ENCODE data around the gene CFLAR.
A peak's percentile ranks its signal among the peaks of the same experiment; 100 is the strongest.
"Not testable (repeated sequence)": the region's sequence is repeated elsewhere in the genome, so short reads cannot be mapped to it uniquely, and the experiment has no call there.

CFLAR gene

GRCh38 chr2:201139836-201140604 lies 24.1 kb downstream of the CFLAR start:
- H3K4me3 ChIP-seq (ENCODE audit: low read length): no peak overlapping the region
- DNase-seq (ENCODE audit: low read depth, low spot score): no peak

GRCh38 chr2:201144101-201145051 lies 28.4 kb downstream of the CFLAR start:
- H3K4me3 ChIP-seq (ENCODE audit: low read length): no peak overlapping the region
- DNase-seq (ENCODE audit: low read depth, low spot score): no peak

GRCh38 chr2:201148434-201148990 lies 32.5 kb downstream of the CFLAR start:
- DNase-seq (ENCODE audit: low read depth, low spot score): no peak
- no peak overlapping the region for H3K4me3 ChIP-seq (ENCODE audit: low read length)

GRCh38 chr2:201149064-201149820 lies 33.3 kb downstream of the CFLAR start:
- no peak for DNase-seq (ENCODE audit: low read depth, low spot score)
- no peak overlapping the region for H3K4me3 ChIP-seq (ENCODE audit: low read length)

GRCh38 chr2:201149821-201150165 lies 33.8 kb downstream of the CFLAR start:
- not testable (repeated sequence) for H3K4me3 ChIP-seq (ENCODE audit: low read length); DNase-seq (ENCODE audit: low read depth, low spot score)

GRCh38 chr2:201150454-201151020 lies 34.6 kb downstream of the CFLAR start:
- H3K4me3 ChIP-seq (ENCODE audit: low read length): no peak overlapping the region
- DNase-seq (ENCODE audit: low read depth, low spot score): no peak

DNA sequence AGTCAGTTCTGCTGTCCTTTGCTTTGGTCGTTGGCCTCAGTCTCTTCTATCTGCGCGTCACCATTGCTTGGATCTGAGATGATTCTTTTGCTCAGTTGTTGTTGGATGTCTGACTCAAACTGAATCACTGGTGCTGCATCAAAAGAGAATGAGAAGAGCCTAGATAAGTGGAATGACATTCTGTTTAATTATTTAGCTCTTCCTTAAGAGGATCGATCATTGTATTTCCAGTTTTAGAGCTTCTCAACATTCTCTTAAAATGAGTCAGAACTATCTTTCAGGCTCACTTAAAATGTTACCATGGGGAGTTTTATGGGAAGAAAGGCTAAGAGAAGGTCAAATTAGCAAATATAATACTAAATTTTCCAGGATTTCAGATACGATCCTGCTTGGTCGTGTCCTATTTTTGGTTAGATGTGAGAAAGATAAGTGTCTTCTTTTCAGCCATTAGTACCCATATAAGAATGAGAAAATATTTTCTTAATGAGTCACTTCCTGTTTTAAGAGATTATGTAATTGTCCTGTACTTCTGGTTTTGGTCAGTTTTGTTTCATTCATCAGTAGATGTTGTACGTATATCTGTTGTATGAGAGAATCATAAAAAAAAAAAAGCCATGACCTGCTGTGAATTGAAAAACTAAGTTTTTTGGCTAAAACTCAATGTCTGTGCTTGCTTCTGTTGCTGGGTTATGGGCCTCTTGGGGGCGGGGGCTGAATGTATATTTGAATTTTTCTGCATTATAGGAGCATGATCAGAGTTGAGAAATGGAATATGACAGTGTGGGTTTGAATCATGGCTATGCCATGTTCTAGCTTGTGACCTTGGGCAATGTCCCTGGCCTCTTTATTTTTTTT lies 35.4 kb downstream of the CFLAR start:
- no peak for DNase-seq (ENCODE audit: low read depth, low spot score)
- no peak overlapping the region for H3K4me3 ChIP-seq (ENCODE audit: low read length)

DNA sequence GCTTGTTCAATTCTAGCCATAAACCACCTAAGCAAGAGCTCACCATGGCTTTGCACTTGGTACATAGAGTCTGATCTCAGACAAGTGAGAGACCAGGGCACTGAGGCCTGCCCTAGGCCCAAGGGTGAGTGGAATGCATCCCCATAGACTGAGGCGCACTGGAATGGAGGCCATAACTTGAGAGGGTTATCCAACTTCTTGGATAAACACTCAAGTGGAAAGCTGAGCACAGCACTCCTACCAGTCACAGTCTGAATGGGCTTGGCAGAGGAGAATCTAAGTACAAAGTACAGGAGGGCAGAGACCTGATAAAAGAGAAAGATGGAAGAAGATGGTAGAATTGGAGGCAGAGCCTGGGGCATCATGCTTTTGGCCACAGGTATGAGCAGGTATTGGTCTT lies 36.6 kb downstream of the CFLAR start:
- DNase-seq (ENCODE audit: low read depth, low spot score): no peak
- H3K4me3 ChIP-seq (ENCODE audit: low read length): no peak overlapping the region

DNA sequence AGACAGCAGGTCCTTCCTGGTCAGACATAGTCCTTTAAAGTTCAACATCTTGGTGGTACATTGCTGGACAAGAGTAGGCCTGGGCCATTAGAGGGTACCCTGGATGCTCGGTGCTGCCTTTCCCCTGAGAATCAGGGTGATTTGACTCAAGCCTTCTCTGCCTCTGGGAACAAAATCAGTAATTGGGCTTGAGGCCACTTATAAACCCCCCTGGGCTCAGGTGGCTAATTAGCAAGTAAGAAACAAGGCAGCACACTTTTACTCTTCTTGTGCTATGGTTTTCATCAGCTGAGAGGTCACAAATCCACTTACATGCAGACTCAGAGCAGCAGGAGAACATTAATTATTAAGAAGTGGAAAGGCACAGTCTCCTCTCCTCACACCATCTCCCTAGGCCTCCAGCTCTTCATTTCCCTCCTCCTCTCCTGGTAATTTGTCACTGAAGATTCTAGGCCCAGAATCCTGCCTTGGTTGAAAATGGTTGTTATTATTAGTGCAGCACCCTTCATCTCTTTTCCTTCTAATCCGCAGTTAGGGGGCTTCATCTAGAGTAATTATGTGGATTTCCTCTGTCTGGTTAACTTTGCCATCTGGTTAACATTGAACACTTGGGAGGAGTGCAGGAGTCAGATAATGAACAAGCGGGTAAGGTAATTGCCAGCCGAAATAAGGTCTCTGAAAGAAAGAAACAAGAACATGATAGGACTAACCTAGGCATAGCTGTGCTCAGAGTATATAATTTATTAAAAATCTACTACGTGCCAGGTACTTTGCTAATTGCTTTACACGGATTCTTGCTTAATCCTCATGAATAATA lies 37.2 kb downstream of the CFLAR start:
- H3K4me3 ChIP-seq (ENCODE audit: low read length): no peak overlapping the region
- no peak for DNase-seq (ENCODE audit: low read depth, low spot score)

- DNase-seq (ENCODE audit: low read depth, low spot score): no peak
- H3K4me3 ChIP-seq (ENCODE audit: low read length): no peak overlapping the region
Measured at GRCh38 chr2:201154615-201155399, 38.8 kb downstream of the CFLAR start.

- DNase-seq (ENCODE audit: low read depth, low spot score): no peak
- no peak overlapping the region for H3K4me3 ChIP-seq (ENCODE audit: low read length)
Measured at GRCh38 chr2:201156036-201156435, 40.1 kb downstream of the CFLAR start.

DNA sequence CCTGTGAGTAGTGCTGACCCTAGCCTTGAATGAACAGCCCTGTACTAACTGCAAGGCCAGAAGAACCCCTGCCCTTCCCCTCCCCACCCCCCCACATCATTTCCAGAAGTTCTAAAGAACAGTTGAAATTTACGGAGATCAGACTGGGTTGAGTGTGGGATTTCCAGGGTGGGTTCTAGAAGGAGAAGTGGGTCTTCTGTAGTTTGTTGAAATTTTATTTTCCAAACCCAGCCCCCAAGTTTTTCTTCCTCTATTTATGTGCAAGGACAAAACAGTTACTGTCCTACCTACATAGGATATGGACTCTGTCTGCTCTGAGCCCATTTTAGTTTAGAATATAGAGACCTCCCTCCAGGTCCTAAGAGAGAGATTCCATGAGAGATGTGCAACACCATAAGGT lies 40.7 kb downstream of the CFLAR start:
- DNase-seq (ENCODE audit: low read depth, low spot score): no peak
- no peak overlapping the region for H3K4me3 ChIP-seq (ENCODE audit: low read length)

DNA sequence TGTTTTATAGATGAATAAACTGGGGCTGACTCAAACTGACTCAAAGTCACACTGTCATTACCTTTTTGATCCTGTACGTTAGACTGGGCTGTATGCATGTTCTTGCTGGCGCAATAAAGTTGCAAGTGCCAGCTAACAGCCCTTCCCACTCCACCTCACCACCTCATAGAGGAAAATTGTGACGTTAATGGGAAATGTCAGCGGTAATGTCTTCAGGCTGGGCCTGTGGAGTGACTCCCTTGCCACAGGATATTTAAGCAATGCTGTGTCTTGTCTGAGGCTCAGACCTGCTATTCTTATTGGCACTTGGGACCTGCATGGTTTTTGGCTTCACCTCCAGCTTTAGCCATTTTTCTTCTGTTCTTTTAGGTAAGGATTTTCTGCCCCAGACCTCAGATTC lies 41.7 kb downstream of the CFLAR start:
- H3K4me3 ChIP-seq (ENCODE audit: low read length): no peak overlapping the region
- no peak for DNase-seq (ENCODE audit: low read depth, low spot score)

DNA sequence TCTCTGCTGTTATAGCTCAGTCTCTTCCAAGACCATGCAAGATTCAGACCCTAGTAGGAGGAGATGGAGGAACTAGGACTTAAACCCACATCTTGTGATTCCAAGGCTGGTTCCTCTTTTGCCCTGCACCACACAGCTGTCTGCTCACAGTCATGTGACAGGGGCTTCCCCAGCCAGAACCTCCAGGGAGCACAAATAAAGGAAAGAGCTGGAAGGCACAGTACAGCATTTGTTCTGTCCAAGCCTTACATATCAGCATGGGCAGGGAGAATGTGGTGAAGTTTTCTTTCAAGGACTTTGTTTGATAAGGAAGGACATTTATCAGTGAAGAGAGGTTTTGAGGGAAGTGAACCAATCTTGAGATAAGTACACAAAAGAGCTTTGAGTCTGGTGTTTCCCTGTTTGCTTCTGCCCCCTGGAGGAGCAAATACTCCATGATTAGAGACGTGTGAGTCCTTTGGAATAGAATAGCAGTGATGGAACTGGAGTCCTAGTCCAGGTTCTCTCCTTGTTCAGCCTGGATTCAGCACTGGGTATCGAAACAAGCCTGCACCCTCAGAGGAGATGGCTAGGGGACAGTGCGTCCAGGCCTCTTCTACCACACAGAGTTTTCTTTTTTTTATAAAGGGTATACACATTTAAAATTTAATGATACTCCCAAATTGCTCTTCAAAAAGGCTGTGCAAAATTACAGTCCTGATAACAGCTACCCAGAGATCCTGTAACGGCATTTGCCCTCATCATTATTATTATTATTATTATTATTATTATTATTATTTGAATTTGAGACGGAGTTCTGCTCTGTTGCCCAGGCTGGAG lies 42.4 kb downstream of the CFLAR start:
- H3K4me3 ChIP-seq (ENCODE audit: low read length): no peak overlapping the region
- peak; percentile 78 for DNase-seq (ENCODE audit: low read depth, low spot score)

- H3K4me3 ChIP-seq (ENCODE audit: low read length): no peak overlapping the region
- DNase-seq (ENCODE audit: low read depth, low spot score): no peak
Measured at GRCh38 chr2:201164166-201164565, 48.2 kb downstream of the CFLAR start.

GRCh38 chr2:201167546-201167945 lies 51.6 kb downstream of the CFLAR start:
- no peak overlapping the region for H3K4me3 ChIP-seq (ENCODE audit: low read length)

More at GRCh38 chr2:201167546-201167945, 51.6 kb downstream of the CFLAR start:
- DNase-seq (ENCODE audit: low read depth, low spot score): no peak
